Activated CD4-positive, alpha-beta T cell treated with anti-CD3 and anti-CD28 coated beads for 1 hour (primary cell): ENCODE data around the gene MAP1A.
"Not testable (repeated sequence)": the region's sequence is repeated elsewhere in the genome, so short reads cannot be mapped to it uniquely, and the experiment has no call there.

Source experiments
- DNase-seq: peaks from one replicate; pipeline ENCODE4 v3.0.0-alpha.2; 2020

The MAP1A gene

DNA sequence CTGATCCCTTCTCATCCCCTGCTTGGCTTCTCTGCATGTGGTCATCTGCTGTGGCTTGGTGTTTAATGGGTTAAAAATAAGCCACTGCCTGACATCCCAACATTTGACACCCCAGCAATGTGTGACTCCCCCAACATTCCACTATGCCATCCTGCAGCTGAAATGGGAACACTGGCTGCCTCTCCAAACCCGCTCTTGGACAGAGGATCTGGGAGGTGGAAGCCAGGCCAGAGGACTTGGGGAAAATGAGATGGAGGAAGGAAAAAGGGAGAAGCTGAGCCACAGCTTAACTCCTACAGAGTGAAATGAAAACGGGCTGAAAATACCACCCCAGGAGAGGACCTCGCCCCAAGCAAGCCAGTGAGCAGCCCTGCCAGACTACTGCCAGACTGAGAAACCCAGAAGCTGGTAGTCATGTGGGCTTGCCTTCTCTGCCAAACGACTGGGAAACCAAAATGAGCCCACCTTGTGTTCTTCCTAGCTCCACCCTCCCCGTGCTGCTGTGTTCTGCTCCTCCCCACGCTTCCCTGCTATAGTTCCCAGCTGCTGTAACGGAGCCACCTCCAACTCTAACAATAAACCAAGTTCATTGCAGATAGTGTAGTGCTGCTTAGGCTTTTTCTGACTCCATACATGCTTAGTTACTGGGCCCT is 13.7 kb downstream of the MAP1A start:
- DNase-seq = no peak

DNA sequence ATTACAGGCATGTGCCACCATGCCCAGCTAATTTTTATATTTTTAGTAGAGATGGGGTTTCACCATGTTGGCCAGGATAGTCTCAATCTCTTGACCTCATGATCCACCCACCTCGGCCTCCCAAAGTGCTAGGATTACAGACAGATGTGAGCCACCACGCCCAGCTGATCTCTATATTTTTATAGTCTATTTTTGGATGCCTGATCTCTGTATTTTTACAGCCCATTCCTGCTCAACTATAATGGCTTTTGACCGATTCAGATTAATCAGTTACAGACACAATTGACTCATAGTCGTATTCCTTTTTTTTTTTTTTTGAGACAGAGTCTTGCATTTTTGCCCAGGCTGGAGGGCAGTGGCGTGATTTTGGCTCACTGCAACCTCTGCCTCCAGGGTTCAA is 15.4 kb downstream of the MAP1A start:
- not testable (repeated sequence) for DNase-seq

DNA sequence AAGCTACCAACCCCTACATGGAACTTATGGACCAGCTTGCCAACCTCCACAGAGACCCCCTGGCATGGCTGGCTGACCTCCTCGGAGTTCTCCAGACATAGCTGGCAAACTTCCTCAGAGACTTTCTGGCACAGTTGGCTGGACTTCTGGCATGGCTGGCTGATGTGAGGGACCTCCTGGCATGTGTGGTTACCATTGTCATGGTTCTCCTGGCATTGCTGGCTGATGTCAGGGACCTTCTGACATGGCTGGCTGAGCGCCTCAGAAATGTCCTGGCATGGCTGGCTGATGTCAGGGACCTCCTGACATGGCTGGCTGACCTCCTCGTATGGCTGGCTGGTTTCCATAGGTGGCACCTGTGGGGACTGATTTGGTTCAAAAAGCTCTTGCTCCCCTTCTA is 17.5 kb downstream of the MAP1A start:
- DNase-seq = no peak

DNA sequence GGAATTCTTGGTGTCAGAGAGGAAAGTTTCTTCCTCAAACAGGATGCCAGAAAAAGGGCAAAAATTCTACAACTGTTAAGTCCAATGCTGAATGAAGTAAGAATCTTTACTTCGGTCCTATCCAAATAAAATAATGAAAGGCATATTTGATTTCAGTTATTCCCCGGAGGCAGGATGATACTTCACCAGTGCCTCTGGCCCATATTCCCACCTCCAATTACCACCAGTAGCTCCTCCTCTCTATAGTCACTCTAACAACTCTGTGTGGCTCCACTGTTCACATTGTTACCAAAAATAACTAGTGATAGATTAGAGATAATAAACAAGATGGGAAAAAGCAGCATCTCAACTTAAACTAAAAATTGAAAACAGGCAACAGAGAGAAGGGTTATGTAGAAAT is 20.7 kb downstream of the MAP1A start:
- no peak for DNase-seq

DNA sequence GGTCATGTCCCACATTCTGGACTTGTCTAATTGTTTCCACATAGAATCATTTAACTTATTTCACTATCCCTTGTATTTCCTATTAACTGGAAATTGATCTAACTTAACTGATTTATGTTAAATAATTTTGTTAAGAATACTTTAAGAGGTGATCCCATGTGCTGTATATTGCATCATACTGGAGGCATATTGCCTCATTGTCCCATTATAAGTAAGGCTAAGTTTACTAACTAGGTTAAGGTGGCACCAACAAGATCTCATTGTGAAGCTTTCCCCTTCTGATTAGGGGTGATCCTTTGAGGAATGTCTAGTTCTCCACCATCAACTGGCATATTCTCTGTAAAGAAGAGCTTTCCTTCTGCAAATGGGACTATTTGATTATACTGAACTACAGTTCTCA is 24.4 kb downstream of the MAP1A start:
- no peak for DNase-seq

DNA sequence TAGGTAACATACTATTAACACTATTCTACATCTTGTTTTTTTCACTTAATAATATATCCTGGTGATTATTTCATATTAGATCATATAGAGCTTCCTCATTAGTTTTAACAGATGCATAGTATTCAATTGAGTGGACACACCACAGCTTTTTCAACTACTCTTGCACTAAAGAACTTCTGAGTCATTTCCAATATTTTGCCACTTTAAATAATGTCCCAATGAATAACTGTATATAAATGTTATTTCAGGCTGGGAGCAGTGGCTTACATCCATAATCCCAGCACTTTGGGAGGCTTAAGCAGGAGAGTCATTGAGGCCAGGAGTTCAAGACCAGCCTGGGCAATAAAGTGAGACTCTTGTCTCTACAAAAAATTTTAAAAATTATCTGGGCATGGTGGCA is 26.9 kb downstream of the MAP1A start:
- no peak for DNase-seq

DNA sequence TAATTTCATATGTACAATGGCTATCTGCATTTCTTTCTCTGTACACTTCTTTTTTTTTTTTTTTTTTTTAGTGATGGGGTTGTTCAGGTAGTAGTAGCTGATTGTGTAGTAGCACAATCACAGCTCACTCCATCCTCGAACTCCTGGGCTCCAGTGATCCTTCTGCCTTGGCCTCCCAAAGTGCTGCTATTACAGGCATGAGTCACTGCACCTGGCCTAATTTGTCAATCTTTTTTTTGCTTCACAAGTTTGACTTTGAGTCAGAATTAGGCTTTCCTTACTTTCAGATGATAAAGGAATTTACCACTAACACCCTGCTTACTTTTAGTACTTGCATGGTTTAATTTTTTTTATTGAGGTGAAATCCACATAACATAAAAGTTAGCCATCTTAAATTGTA is 28.0 kb downstream of the MAP1A start:
- no peak for DNase-seq

DNA sequence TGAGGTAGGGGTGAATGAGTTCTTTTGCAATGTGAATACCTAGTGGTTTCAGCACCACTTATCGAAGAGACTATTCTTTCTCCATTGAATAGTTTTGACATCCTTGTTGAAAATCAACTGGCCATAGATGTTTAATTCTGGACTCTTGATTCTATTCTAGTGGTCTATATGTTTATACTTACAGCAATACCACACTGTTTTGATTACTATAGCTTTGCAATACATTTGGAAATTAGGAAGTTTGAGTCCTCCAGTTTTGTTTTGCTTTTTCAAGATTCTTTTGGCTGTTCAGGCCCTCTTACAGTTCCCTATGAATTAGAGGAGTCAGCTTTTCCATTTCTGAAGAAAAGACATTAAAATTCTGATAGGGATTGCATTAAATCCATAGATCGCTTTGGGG is 30.1 kb downstream of the MAP1A start:
- DNase-seq = no peak

DNA sequence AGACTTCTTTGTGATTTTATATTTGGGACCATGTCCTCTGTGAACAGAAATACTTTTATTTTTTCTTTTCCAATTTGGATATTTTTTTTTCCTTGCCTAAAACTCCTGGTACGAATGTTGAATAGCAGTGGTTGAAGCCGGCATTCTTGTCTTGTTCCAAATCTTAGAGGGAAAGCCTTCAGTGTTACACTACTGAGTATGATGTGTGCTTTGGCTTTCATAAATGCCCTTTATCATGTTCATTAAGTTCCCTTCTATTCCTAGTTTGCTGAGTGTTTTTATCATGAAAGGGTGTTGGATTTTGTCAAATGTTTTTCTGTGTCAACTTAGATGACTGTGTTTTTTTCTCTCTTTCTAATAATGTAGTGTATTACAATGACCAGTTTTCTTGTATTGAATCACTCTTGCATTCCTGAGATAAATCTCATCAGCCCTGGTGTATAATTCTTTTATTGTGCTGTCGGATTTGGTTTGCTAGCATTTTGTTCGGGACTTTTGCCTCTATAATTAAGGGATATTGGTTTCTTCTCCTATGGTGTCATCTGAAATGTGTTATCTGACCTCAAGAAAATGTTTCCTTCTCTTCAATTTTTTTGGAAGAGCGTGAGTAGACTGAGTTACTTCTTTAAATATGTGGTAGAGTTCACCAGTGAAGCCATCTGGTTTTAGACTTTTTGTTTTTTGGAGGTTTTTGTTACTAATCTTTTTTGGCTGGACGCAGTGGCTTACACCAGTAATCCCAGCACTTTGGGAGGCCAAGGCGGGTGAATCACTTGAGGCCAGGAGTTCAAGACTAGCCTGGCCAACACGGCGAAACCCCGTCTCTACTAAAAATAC is 33.3 kb downstream of the MAP1A start:
- no peak for DNase-seq

DNA sequence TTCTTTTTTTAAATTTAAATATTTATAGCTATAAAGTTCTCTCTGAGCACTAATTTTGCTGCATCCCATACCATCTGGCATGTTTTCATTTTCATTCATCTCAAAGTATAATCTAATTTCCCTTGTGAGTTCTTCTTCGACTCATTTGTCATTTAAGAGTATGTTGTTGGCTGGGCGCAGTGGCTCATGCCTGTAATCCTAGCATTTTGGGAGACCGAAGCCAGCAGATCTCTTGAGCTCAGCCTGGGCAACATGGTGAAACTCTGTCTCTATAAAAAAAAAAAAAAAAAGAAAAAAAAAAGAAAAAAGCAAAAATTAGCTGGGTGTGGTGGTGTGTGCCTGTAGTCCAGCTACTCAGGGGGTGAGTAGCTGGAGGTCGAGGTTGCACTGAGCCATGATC is 34.8 kb downstream of the MAP1A start:
- no peak for DNase-seq

DNA sequence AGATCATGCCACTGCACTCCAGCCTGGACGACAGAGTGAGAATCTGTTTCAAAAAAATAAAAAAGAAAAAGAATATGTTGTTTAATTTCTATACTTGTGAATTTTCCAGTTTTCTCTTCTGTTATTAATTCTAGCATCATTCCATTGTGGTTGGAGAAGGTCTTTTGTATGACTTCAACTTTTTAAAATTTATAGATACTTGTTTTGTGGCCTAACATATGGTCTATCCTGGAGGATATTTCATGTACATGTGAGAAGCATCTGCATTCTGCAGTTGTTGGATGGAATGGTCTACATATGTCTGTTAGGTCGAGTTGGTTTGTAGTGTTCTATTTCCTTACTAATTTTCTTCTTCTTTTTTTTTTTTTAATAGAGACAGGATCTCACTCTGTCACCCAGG is 35.6 kb downstream of the MAP1A start:
- DNase-seq = no peak

DNA sequence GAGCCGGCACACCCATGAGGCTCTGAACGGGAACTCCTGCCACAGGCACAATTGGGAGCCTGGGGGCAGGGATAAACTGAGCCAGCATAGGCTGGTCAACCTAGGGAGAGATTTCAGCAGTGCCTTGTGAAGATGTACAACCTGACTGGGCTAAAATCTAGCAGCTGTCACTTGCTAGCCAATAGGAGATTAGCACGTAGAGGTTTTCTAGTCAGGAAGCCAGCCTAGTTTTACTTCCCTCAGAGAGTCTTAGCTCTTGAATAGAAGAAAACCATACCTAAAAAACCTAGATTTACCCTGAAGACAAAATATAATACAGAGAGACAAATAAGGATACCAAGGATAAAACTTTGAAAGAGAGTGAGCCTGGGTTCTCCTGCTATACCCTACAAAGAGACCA is 45.3 kb downstream of the MAP1A start:
- not testable (repeated sequence) for DNase-seq

DNA sequence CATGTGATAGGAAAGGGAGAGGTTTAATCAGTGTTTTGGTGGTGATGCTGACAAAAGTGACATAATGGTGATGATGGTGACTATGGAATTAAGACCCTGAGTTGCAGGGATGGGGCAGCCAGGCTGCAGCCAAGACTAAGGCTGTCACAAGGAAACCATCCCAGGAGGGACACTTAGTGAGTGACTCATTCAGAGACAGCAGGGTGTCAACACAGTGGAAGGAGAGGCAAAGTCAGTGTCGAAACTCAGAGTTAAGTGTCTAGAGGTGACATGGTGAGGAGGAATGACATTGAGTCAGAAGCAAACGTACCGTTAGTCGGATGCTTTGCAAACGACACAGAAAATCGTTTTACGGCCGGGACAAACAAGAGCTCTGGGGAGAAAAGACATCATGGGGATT is 46.4 kb downstream of the MAP1A start:
- not testable (repeated sequence) for DNase-seq

DNA sequence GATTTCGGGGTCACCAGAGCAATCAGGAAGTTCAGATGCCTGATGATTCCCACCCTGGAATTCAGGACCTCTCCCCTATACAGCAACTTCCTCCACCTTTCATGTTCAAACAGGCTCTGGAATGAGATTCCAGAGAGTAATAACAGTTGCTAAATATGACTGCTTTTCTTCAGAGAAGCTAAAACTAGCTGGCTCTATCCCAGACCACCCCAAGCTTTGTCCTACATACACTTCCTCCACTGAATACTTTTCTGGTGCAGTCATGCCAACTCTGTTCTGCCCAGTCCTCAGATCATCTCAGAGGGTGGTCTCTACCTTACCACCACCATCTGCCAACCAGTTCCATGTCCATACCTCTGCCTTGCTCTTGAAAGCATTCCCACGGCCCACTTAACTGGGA is 49.2 kb downstream of the MAP1A start:
- DNase-seq = not testable (repeated sequence)

DNA sequence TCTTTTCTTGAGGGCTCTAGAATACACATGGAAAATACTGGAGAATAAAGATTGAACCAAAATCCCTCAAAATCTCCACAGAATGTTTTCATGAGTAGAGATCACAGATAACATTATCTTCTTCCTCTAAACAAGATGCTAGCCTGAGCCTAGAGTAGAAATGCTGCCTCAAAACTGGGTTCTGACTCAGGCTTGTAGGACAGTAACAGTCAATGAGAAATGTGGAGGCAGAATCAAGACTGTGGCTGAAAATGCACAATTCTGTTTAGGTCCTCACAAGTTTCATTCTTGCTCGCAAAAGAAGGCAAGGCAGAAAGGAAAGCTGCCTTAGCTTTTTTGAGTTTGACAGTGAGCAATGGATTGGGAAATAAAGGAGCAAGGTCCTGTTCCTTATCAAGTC is 57.2 kb downstream of the MAP1A start:
- not testable (repeated sequence) for DNase-seq
